Stimulated activated CD8-positive, alpha-beta memory T cell treated with anti-CD3 and anti-CD28 coated beads, Interleukin-7, amount 100 ng/mL, for 4 hours (primary cell): ENCODE data around the gene SLC39A13.

Source experiments
- DNase-seq, 2 donors: peaks; one replicate each; pipeline ENCODE4 v3.0.0-alpha.2; 2020; ENCODE audit warnings: low read depth in 2 of 2

The SLC39A13 gene

GRCh38 chr11:47430524-47430923 is 22.1 kb downstream of the SLC39A13 start:
- DNase-seq, result no peak

- DNase-seq, result no peak
Measured at GRCh38 chr11:47431356-47432083, 23.1 kb downstream of the SLC39A13 start.

- DNase-seq, result no peak
Measured at GRCh38 chr11:47433157-47433556, 24.8 kb downstream of the SLC39A13 start.

GRCh38 chr11:47434011-47434786 is 25.8 kb downstream of the SLC39A13 start:
- DNase-seq, result no peak

- no peak for DNase-seq
Measured at GRCh38 chr11:47435687-47436086, 27.3 kb downstream of the SLC39A13 start.

- DNase-seq, result no peak
Measured at GRCh38 chr11:47436726-47437125, 28.3 kb downstream of the SLC39A13 start.

GRCh38 chr11:47437218-47437745 is 28.9 kb downstream of the SLC39A13 start:
- DNase-seq, result no peak

GRCh38 chr11:47437746-47438418 is 29.5 kb downstream of the SLC39A13 start:
- no peak for DNase-seq

GRCh38 chr11:47438721-47439120 is 30.3 kb downstream of the SLC39A13 start:
- no peak for DNase-seq

GRCh38 chr11:47440054-47440476 is 31.7 kb downstream of the SLC39A13 start:
- no peak for DNase-seq

GRCh38 chr11:47441421-47441820 is 33.0 kb downstream of the SLC39A13 start:
- DNase-seq, result no peak

- no peak for DNase-seq
Measured at GRCh38 chr11:47442514-47442913, 34.1 kb downstream of the SLC39A13 start.

GRCh38 chr11:47443028-47443700 is 34.8 kb downstream of the SLC39A13 start:
- no peak for DNase-seq

GRCh38 chr11:47443817-47444216 is 35.4 kb downstream of the SLC39A13 start:
- no peak for DNase-seq

- no peak for DNase-seq
Measured at GRCh38 chr11:47445840-47446239, 37.5 kb downstream of the SLC39A13 start.

- no peak for DNase-seq
Measured at GRCh38 chr11:47446833-47447232, 38.4 kb downstream of the SLC39A13 start.

- DNase-seq, result no peak
Measured at GRCh38 chr11:47447906-47448305, 39.5 kb downstream of the SLC39A13 start.

- DNase-seq, result no peak
Measured at GRCh38 chr11:47448566-47449427, 40.4 kb downstream of the SLC39A13 start, which contains the start of gene RAPSN. RAPSN (minus strand) TSS chr11:47449136; CDS start chr11:47448964, 172 bp downstream.

- no peak for DNase-seq
Measured at GRCh38 chr11:47449541-47449940, 41.2 kb downstream of the SLC39A13 start.

- no peak for DNase-seq
Measured at GRCh38 chr11:47451436-47451835, 43.0 kb downstream of the SLC39A13 start.

- DNase-seq, result no peak
Measured at GRCh38 chr11:47451990-47452389, 43.6 kb downstream of the SLC39A13 start.
